ENCODE results near the gene EDC4.

DNA sequence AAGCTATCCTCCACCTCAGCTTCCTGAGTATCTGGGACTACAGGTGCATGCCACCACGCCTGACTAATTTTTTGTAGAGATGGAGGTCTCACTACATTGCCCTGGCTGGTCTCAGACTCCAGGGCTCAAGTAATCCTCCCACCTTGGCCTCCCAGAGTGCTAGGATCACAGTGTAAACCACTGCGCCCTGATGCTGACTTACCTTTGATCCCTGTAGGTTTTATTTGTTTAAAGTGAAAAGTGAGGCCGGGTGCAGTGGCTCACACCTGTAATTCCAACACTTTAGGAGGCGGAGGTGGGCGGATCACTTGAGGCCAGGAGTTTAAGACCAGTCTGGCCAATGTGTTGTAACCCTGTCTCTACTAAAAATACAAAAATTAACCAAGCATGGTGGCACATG lies 28.9 kb downstream of the EDC4 start:
- no peak for TF ChIP-seq EZH2 (IDR thresholded peaks at IDR 0.05; ENCODE audit: low read depth)
- TF ChIP-seq, protein P1, sequence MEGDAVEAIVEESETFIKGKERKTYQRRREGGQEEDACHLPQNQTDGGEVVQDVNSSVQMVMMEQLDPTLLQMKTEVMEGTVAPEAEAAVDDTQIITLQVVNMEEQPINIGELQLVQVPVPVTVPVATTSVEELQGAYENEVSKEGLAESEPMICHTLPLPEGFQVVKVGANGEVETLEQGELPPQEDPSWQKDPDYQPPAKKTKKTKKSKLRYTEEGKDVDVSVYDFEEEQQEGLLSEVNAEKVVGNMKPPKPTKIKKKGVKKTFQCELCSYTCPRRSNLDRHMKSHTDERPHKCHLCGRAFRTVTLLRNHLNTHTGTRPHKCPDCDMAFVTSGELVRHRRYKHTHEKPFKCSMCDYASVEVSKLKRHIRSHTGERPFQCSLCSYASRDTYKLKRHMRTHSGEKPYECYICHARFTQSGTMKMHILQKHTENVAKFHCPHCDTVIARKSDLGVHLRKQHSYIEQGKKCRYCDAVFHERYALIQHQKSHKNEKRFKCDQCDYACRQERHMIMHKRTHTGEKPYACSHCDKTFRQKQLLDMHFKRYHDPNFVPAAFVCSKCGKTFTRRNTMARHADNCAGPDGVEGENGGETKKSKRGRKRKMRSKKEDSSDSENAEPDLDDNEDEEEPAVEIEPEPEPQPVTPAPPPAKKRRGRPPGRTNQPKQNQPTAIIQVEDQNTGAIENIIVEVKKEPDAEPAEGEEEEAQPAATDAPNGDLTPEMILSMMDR (conservative IDR thresholded peaks at IDR 0.05) = no peak
